Measurements from ENCODE around the gene SYT12.
"Not testable (repeated sequence)": the region's sequence is repeated elsewhere in the genome, so short reads cannot be mapped to it uniquely, and the experiment has no call there.

SYT12 gene

GRCh38 chr11:66996609-66997273 is 26.2 kb upstream of the SYT12 start:
- peak; percentile 50 for DNase-seq (ENCODE audit: low read depth)

GRCh38 chr11:66999555-66999954 is 23.4 kb upstream of the SYT12 start:
- no peak for DNase-seq (ENCODE audit: low read depth)

- DNase-seq (ENCODE audit: low read depth) = no peak
These were observed 21.6 kb upstream of the SYT12 start for GRCh38 chr11:67001332-67001731.

- DNase-seq (ENCODE audit: low read depth) = no peak
These were observed 20.5 kb upstream of the SYT12 start for GRCh38 chr11:67002297-67002913.

GRCh38 chr11:67002921-67003411 is 20.0 kb upstream of the SYT12 start:
- no peak for DNase-seq (ENCODE audit: low read depth)

- not testable (repeated sequence) for DNase-seq (ENCODE audit: low read depth)
These were observed 17.7 kb upstream of the SYT12 start for GRCh38 chr11:67005200-67005599.

- DNase-seq (ENCODE audit: low read depth) = no peak
These were observed 16.7 kb upstream of the SYT12 start for GRCh38 chr11:67006029-67006884.

GRCh38 chr11:67007126-67007525 is 15.8 kb upstream of the SYT12 start:
- DNase-seq (ENCODE audit: low read depth) = no peak

- DNase-seq (ENCODE audit: low read depth) = no peak
These were observed 12.5 kb upstream of the SYT12 start for GRCh38 chr11:67010296-67010905.

GRCh38 chr11:67013511-67014045 is 9.4 kb upstream of the SYT12 start:
- no peak for DNase-seq (ENCODE audit: low read depth)

GRCh38 chr11:67014343-67014742 is 8.6 kb upstream of the SYT12 start:
- DNase-seq (ENCODE audit: low read depth) = no peak

- DNase-seq (ENCODE audit: low read depth) = no peak
These were observed 7.9 kb upstream of the SYT12 start for GRCh38 chr11:67015048-67015447.

- no peak for DNase-seq (ENCODE audit: low read depth)
These were observed 6.4 kb upstream of the SYT12 start for GRCh38 chr11:67016550-67016949.

- no peak for DNase-seq (ENCODE audit: low read depth)
These were observed 2.0 kb upstream of the SYT12 start for GRCh38 chr11:67020949-67021348.

- DNase-seq (ENCODE audit: low read depth) = no peak
These were observed 497 bp upstream of the SYT12 start for GRCh38 chr11:67022341-67022933.

- no peak for DNase-seq (ENCODE audit: low read depth)
These were observed 1.0 kb downstream of the SYT12 start for GRCh38 chr11:67023957-67024353.

- DNase-seq (ENCODE audit: low read depth) = no peak
These were observed 1.5 kb downstream of the SYT12 start for GRCh38 chr11:67024410-67024809.

GRCh38 chr11:67024966-67025365 is 2.0 kb downstream of the SYT12 start:
- no peak for DNase-seq (ENCODE audit: low read depth)

- DNase-seq (ENCODE audit: low read depth) = no peak
These were observed 2.8 kb downstream of the SYT12 start for GRCh38 chr11:67025750-67026149.

- DNase-seq (ENCODE audit: low read depth) = no peak
These were observed 4.0 kb downstream of the SYT12 start for GRCh38 chr11:67026941-67027340.

- no peak for DNase-seq (ENCODE audit: low read depth)
These were observed 4.6 kb downstream of the SYT12 start for GRCh38 chr11:67027483-67027930.

Measured in GM04503 (cell line).